GM12891 (cell line): Measurements from ENCODE around the gene MECR.

Experiments
- POLR2A ChIP-seq: IDR thresholded peaks from 2 replicates; pipeline ENCODE4 v1.6.1; 2011; ENCODE audit warnings: low read depth, low read length, control low read depth
- POLR2AphosphoS5 ChIP-seq: IDR thresholded peaks from 2 replicates; pipeline ENCODE4 v1.6.1; 2011; ENCODE audit warnings: low read depth, low read length, control low read depth

DNA sequence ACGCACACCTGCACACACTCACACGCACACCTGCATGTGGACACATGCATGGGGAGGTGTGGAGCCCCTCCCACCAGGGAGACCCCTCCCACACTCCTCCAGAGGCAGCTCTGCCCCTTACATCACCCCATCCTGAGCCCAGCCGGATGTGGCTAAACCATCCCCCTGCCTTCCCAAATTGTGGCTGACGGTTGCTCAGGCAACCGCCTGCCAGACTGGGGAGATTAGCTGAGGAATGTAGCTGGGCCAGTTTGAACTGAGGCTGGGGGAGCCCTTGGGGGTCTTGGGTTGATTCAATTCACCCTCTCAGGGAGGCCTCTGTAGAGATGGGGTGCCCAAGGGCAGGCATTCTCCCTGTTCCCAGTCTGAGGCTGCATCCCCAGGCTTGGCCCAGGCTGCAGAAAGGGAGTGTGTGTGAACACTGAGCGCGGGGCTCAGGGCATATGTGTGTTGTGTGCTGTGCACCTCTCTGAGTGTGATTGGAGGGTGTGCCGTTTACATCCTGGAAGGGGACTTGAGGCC is 18.5 kb upstream of the MECR start:
- TF ChIP-seq POLR2A (no peak), POLR2AphosphoS5 (no peak)
